Right cardiac atrium (tissue), 5 donors: ENCODE results near the gene SP140. TPM values are rescaled to one million over a fixed set of nuclear protein-coding genes. Genes with fewer than 3 reads are reported as not detected.

Experiments used
- ATAC-seq, 2 donors: fragments of 200-7000 bp; cut with Tn5 transposase; one replicate each; pipeline versions ENCODE4 v1.8.0 to v1.9.1; 2020; ENCODE audit warnings: moderate library complexity in 2 of 2, mild to moderate bottlenecking in 1 of 2
- DNase-seq, 3 donors: peaks; one replicate each; pipeline ENCODE4 v3.0.0-alpha.2; 2020
- H3K27ac ChIP-seq: one replicate; pipeline ENCODE4 v1.5.1; 2013; ENCODE audit warnings: mild to moderate bottlenecking, low read length, control low read depth, moderate library complexity
- H3K27me3 ChIP-seq: one replicate; pipeline ENCODE4 v1.6.1; 2013; ENCODE audit not compliant: control insufficient read depth, insufficient read depth
- H3K4me1 ChIP-seq: one replicate; pipeline ENCODE4 v1.6.1; 2013; ENCODE audit warnings: low read length; ENCODE audit not compliant: control insufficient read depth, insufficient read depth
- H3K4me3 ChIP-seq: one replicate; pipeline ENCODE4 v1.5.1; 2013; ENCODE audit warnings: low read length, control low read depth
- H3K9me3 ChIP-seq: one replicate; pipeline ENCODE4 v1.6.1; 2013; ENCODE audit warnings: low read length; ENCODE audit not compliant: control insufficient read depth
- WGBS: extraction: QIAGEN DNeasy Blood & Tissue Kit; methylation state at CpG from one replicate; pipeline ENCODE4 v1.1.7; 2013; 5-methylcytosine and 5-hydroxymethylcytosine counted together
- intact Hi-C, 4 donors: fragments of 100-400 bp; cut with DNase I; formaldehyde crosslinking; loops; one replicate each; pipeline versions ENCODE4 v1.11.0 to v1.14.0; 2022 to 2023
- polyA plus RNA-seq: library from polyadenylated mRNA; stranded (reverse); fragments of 200-250 nt; gene quantifications from one replicate; pipeline ENCODE4 v1.2.3, GENCODE V29; 2013
- total RNA-seq, 4 donors: library from RNA; stranded (reverse); fragmentation: NEBNext Ultra II Directional; extraction: Animal tissue kit (Norgen Biotek cat#: 25700); gene quantifications; one replicate each; pipeline ENCODE4 v1.2.1, GENCODE V29; 2021
- donor health status: healthy with polysubstance abuse.
- donor health status: DM: no; HTN: yes; CAD: no.
- donor health status: DM: no; HTN: no; CAD: no.
- donor health status: DM: no; HTN: yes; CAD: no; lungs with severe emphysema.
- donor health status: DM: yes; HTN: yes; CAD: no.

Gene SP140
- total and polyA plus RNA-seq, 5 donors = 0.36 to 1.4 (median 0.59) TPM

- Histone ChIP-seq H3K9me3 (no peaks in the 10 kb centered on the region), H3K4me1 (no peaks in the 10 kb centered on the region), H3K27ac (peak overlapping the region; percentile 36), H3K27me3 (no peaks in the 10 kb centered on the region), H3K4me3 (no peak overlapping the region)
- intact Hi-C loops = no loop called here
- DNase-seq (no peak), ATAC-seq (no peak)
- WGBS = 74% methylated on average over 6 of the region's 6 CpGs
Observed at GRCh38 chr2:230318190-230319121, 92.9 kb downstream of the SP140 start.

- intact Hi-C loops = no loop called here
- H3K4me1 ChIP-seq = no peaks in the 10 kb centered on the region
- H3K4me3 ChIP-seq = no peak overlapping the region
- peak overlapping the region; percentile 31 for H3K27ac ChIP-seq
- WGBS = 67% methylated on average over 5 of the region's 5 CpGs
- no peaks in the 10 kb centered on the region for H3K9me3 ChIP-seq
- DNase-seq (no peak), ATAC-seq (peak; percentile 49 to 63)
- H3K27me3 ChIP-seq = no peaks in the 10 kb centered on the region
Observed at GRCh38 chr2:230319211-230319862, 93.8 kb downstream of the SP140 start.

- DNase-seq = no peak
- intact Hi-C loops = loop anchor here in 1 of 4 donors (10.0 kb wide), 1 partner anchor 96 kb away; the partner anchor contains the start of gene SP140
- 89% methylated on average over 2 of the region's 2 CpGs for WGBS
- Histone ChIP-seq H3K9me3 (no peaks in the 10 kb centered on the region), H3K4me1 (peaks cover 3% of the 10 kb centered on the region), H3K27me3 (no peaks in the 10 kb centered on the region), H3K27ac (no peak overlapping the region), H3K4me3 (no peak overlapping the region)
- ATAC-seq = no peak
Observed at GRCh38 chr2:230321031-230321430, 95.5 kb downstream of the SP140 start.

- H3K27me3 ChIP-seq = no peaks in the 10 kb centered on the region
- intact Hi-C loops = loop anchor here in 1 of 4 donors (10.0 kb wide), 1 partner anchor 98 kb away; the partner anchor contains the start of gene SP140
- H3K9me3 ChIP-seq = no peaks in the 10 kb centered on the region
Observed at GRCh38 chr2:230322561-230323384, 97.2 kb downstream of the SP140 start.

GRCh38 chr2:230323385-230324106 lies 98.0 kb downstream of the SP140 start:
- H3K4me1 ChIP-seq = peaks cover 3% of the 10 kb centered on the region
- intact Hi-C loops = loop anchor here in 1 of 4 donors (10.0 kb wide), 1 partner anchor 99 kb away; the partner anchor contains the start of gene SP140
- 93% methylated on average over 18 of the region's 18 CpGs for WGBS
- H3K9me3 ChIP-seq = no peaks in the 10 kb centered on the region
- ATAC-seq = no peak
- H3K4me3 ChIP-seq = no peak overlapping the region
- DNase-seq = no peak
- no peaks in the 10 kb centered on the region for H3K27me3 ChIP-seq
- H3K27ac ChIP-seq = no peak overlapping the region

More at GRCh38 chr2:230322561-230323384, 97.2 kb downstream of the SP140 start:
- H3K27ac ChIP-seq = no peak overlapping the region
- WGBS = 82% methylated on average over 12 of the region's 12 CpGs
- ATAC-seq (no peak), DNase-seq (no peak)
- no peak overlapping the region for H3K4me3 ChIP-seq
- H3K4me1 ChIP-seq = peaks cover 3% of the 10 kb centered on the region

GRCh38 chr2:230324503-230324902 lies 99.0 kb downstream of the SP140 start:
- Histone ChIP-seq H3K27me3 (no peaks in the 10 kb centered on the region), H3K4me1 (peaks cover 3% of the 10 kb centered on the region), H3K27ac (no peak overlapping the region), H3K9me3 (no peaks in the 10 kb centered on the region), H3K4me3 (no peak overlapping the region)
- ATAC-seq (peak in 1 of 2 donors; percentile 45), DNase-seq (peak in 1 of 3 donors; percentile 67)
- intact Hi-C loops = loop anchor here in 1 of 4 donors (10.0 kb wide), 1 partner anchor 100 kb away; the partner anchor contains the start of gene SP140
- WGBS = 68% methylated on average over 5 of the region's 5 CpGs

GRCh38 chr2:230325316-230326243 lies 100.0 kb downstream of the SP140 start:
- H3K27me3 ChIP-seq = no peaks in the 10 kb centered on the region
- H3K27ac ChIP-seq = no peak overlapping the region
- peaks cover 3% of the 10 kb centered on the region for H3K4me1 ChIP-seq
- H3K9me3 ChIP-seq = no peaks in the 10 kb centered on the region
- WGBS = 87% methylated on average over 8 of the region's 9 CpGs
- intact Hi-C loops = loop anchor here in 1 of 4 donors (10.0 kb wide), 1 partner anchor 101 kb away; the partner anchor contains the start of gene SP140
- DNase-seq = no peak
- no peak overlapping the region for H3K4me3 ChIP-seq
- ATAC-seq = no peak

GRCh38 chr2:230326453-230327417 lies 101.2 kb downstream of the SP140 start, which contains the start of gene SP140L:
Gene SP140L, plus strand, starts transcription at chr2:230327193. Its CDS starts 77 bp downstream, at chr2:230327270.
- H3K4me3 ChIP-seq = peak within 1 kb of the TSS; percentile 42
- no peaks in the 10 kb centered on the region for H3K9me3 ChIP-seq
- intact Hi-C loops = loop anchor here in 1 of 4 donors (10.0 kb wide), 1 partner anchor 102 kb away; the partner anchor contains the start of gene SP140
- H3K27ac ChIP-seq = peak within 1 kb of the TSS; percentile 70
- no peaks in the 10 kb centered on the region for H3K27me3 ChIP-seq
- H3K4me1 ChIP-seq = peaks cover 3% of the 10 kb centered on the region
- WGBS = 19% methylated on average over 11 of the region's 11 CpGs
- peak; percentile 95 to 97 for ATAC-seq
- DNase-seq = peak; percentile 77 to 91 (median 87)
